DOHH2 (cell line): ENCODE results near the gene MAML1.

Experiments
- H3F3A ChIP-seq: fragments of 200-600 bp; sonication (generic), shearing (Covaris generic); 2 replicates; pipeline ENCODE4 v1.6.0; 2016; ENCODE audit warnings: antibody characterized with exemption, mild to moderate bottlenecking; ENCODE audit not compliant: control insufficient read depth, insufficient read depth
- H3K27ac ChIP-seq: fragments of 200-600 bp; sonication (generic); 2 replicates; pipeline ENCODE4 v1.5.1; 2014; ENCODE audit warnings: low read depth, mild to moderate bottlenecking, low read length, moderate library complexity
- H3K27me3 ChIP-seq: fragments of 200-600 bp; sonication (generic); 2 replicates; pipeline ENCODE4 v1.6.1; 2014; ENCODE audit warnings: mild to moderate bottlenecking, low read length, mixed read lengths; ENCODE audit not compliant: control insufficient read depth
- H3K36me3 ChIP-seq: fragments of 200-600 bp; sonication (generic); 2 replicates; pipeline ENCODE4 v1.6.1; 2014; ENCODE audit warnings: mild to moderate bottlenecking, low read length, moderate library complexity, mixed read lengths; ENCODE audit not compliant: control insufficient read depth
- H3K4me1 ChIP-seq: fragments of 200-600 bp; sonication (generic); 2 replicates; pipeline ENCODE4 v1.6.1; 2014; ENCODE audit warnings: mild to moderate bottlenecking, low read length, mixed read lengths; ENCODE audit not compliant: control insufficient read depth
- H3K4me2 ChIP-seq: fragments of 200-600 bp; sonication (generic); 2 replicates; pipeline ENCODE4 v1.6.0; 2014; ENCODE audit warnings: mild to moderate bottlenecking, low read length, moderate library complexity
- H3K4me3 ChIP-seq: fragments of 200-600 bp; sonication (generic); 2 replicates; pipeline ENCODE4 v1.5.1; 2014; ENCODE audit warnings: mild to moderate bottlenecking, low read length, mixed read lengths
- H3K79me2 ChIP-seq: fragments of 200-600 bp; sonication (generic); 2 replicates; pipeline ENCODE4 v1.6.1; 2014; ENCODE audit warnings: mild to moderate bottlenecking, low read length, mixed read lengths; ENCODE audit not compliant: control insufficient read depth
- H3K9me2 ChIP-seq: fragments of 200-600 bp; sonication (generic); replicated peaks from 2 replicates; pipeline ENCODE4 v1.6.1; 2014; ENCODE audit warnings: mild to moderate bottlenecking, low read length, mixed read lengths; ENCODE audit not compliant: control insufficient read depth
- H3K9me3 ChIP-seq: fragments of 200-600 bp; sonication (generic); 2 replicates; pipeline ENCODE4 v1.6.1; 2014; ENCODE audit warnings: antibody characterized with exemption, low read length, mixed read lengths; ENCODE audit not compliant: control insufficient read depth, insufficient read depth
- H4K20me1 ChIP-seq: fragments of 200-600 bp; sonication (generic); 2 replicates; pipeline ENCODE4 v1.6.0; 2014; ENCODE audit warnings: low read depth, mild to moderate bottlenecking, antibody characterized with exemption, low read length, moderate library complexity; ENCODE audit not compliant: control insufficient read depth, insufficient read depth
- EZH2phosphoT487 ChIP-seq: fragments of 200-600 bp; sonication (generic); IDR thresholded peaks from 2 replicates; pipeline ENCODE4 v1.6.1; 2017; ENCODE audit warnings: borderline replicate concordance, mild to moderate bottlenecking, antibody characterized with exemption, low read length, moderate library complexity, mixed read lengths
- TF ChIP-seq, protein P1 (sequence below): fragments of 200-600 bp; sonication (generic); IDR thresholded peaks from one replicate; pipeline ENCODE4 v1.5.1; 2014; ENCODE audit warnings: antibody characterized with exemption, mild to moderate bottlenecking, low read depth, low read length; ENCODE audit not compliant: poor library complexity, severe bottlenecking

Gene MAML1

DNA sequence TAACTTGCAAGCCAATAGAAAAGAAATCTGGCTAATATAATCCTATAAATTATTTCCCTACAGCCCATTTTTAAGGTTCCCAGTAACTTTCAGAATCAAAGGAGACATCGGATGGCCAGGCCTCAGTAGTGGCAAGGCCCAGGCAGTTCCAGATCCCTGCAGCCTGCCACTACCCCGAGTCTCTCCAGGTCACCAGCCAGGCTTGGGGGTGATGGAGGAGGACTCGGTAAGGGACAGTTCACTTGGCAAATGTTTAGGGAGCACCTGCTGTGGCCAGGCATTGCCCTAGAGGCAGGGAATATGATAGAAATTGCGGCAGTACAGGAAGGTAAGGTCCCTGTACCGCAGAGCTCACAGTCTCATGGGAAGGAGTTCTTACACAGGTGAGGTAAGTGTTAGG is 46.0 kb downstream of the MAML1 start:
- peaks cover 40% of the 10 kb centered on the region for H3K36me3 ChIP-seq
- no peaks in the 10 kb centered on the region for H3K27me3 ChIP-seq
- no peak overlapping the region for H3K27ac ChIP-seq
- H3K9me2 ChIP-seq, result no peaks in the 10 kb centered on the region
- H3K4me2 ChIP-seq, result no peak overlapping the region
- H4K20me1 ChIP-seq, result no peaks in the 10 kb centered on the region; the same call in 1 of the 2 replicates
- H3K4me1 ChIP-seq, result no peaks in the 10 kb centered on the region
- TF ChIP-seq, protein P1, sequence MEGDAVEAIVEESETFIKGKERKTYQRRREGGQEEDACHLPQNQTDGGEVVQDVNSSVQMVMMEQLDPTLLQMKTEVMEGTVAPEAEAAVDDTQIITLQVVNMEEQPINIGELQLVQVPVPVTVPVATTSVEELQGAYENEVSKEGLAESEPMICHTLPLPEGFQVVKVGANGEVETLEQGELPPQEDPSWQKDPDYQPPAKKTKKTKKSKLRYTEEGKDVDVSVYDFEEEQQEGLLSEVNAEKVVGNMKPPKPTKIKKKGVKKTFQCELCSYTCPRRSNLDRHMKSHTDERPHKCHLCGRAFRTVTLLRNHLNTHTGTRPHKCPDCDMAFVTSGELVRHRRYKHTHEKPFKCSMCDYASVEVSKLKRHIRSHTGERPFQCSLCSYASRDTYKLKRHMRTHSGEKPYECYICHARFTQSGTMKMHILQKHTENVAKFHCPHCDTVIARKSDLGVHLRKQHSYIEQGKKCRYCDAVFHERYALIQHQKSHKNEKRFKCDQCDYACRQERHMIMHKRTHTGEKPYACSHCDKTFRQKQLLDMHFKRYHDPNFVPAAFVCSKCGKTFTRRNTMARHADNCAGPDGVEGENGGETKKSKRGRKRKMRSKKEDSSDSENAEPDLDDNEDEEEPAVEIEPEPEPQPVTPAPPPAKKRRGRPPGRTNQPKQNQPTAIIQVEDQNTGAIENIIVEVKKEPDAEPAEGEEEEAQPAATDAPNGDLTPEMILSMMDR, result no peak
- no peak for TF ChIP-seq EZH2phosphoT487
- no peaks in the 10 kb centered on the region for H3K79me2 ChIP-seq
- H3F3A ChIP-seq, result peaks cover 4% of the 10 kb centered on the region; the same call in 1 of the 2 replicates
- H3K4me3 ChIP-seq, result no peak overlapping the region
- no peaks in the 10 kb centered on the region for H3K9me3 ChIP-seq

DNA sequence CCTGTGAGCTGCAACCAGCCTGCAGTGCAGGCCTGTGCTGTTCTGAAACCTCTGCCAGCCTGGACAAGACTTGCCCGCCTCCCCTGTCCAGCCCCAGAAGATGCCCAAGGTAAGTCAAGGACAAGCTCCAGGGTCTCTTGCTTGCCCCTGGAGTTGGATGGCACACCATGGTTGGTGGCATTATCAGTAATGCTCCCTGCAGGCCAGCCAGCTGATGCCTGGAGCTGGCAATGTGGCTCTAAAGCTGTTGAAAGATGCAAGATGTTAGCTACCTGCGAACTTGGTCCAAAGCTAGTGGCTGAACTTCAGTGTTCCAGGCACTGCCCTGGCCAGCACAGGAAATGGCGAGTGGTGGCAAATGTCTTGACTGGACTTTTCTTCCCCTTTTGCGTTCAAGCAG is 47.2 kb downstream of the MAML1 start:
- Histone ChIP-seq H3F3A (peaks cover 4% of the 10 kb centered on the region; the same call in 1 of the 2 replicates), H4K20me1 (no peaks in the 10 kb centered on the region; the same call in 1 of the 2 replicates), H3K4me2 (no peak overlapping the region), H3K9me3 (no peaks in the 10 kb centered on the region), H3K27me3 (no peaks in the 10 kb centered on the region), H3K4me1 (no peaks in the 10 kb centered on the region), H3K79me2 (no peaks in the 10 kb centered on the region), H3K36me3 (peaks cover 27% of the 10 kb centered on the region), H3K4me3 (no peak overlapping the region), H3K27ac (no peak overlapping the region), H3K9me2 (no peaks in the 10 kb centered on the region)
- TF ChIP-seq, protein P1, result no peak
- no peak for TF ChIP-seq EZH2phosphoT487

DNA sequence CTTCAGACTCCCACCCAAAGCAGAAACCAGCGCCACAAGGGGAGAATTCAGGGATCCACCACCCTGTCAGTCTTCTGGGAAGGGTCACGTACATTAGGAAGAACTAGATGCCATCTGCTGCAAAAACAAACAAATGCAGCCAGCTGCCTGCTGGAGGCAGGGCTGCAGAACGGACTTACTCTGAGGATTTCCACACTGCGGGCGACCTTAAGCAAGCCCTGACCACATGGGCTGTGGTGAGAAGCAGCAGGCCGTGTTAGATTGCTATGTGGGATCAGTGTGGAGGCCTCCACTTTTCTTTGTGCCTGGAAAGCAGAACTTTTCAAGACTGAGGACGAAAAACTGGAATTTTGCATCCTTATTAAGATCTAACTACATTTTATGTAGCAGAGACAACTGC is 47.7 kb downstream of the MAML1 start:
- no peaks in the 10 kb centered on the region for H3K27me3 ChIP-seq
- TF ChIP-seq, protein P1, result no peak
- no peak for TF ChIP-seq EZH2phosphoT487

DNA sequence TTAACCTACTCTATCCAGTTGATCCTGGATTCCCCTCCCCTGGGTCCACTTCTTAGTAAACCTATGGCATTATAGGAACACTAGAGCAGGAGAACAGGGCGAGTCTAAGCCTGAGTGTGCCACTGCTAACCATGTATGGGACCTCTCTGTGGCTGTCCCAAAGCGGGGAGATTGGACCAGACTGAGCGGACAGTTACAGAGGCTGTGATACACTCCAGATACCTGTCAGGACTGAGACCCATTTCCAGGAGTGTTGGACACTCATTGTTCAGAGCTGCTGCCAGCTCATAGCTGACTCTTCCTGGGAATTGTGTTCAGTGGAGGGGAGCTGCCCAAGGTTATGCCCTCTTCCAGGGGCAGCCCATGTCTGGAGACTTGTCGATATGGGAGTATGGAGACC is 49.2 kb downstream of the MAML1 start:
- Histone ChIP-seq H4K20me1 (no peaks in the 10 kb centered on the region; the same call in 1 of the 2 replicates), H3K27ac (no peak overlapping the region), H3K4me1 (no peaks in the 10 kb centered on the region), H3K9me2 (no peaks in the 10 kb centered on the region), H3F3A (peaks cover 4% of the 10 kb centered on the region; the same call in 1 of the 2 replicates), H3K4me3 (no peak overlapping the region), H3K79me2 (no peaks in the 10 kb centered on the region), H3K27me3 (no peaks in the 10 kb centered on the region), H3K36me3 (peaks cover 11% of the 10 kb centered on the region), H3K9me3 (no peaks in the 10 kb centered on the region), H3K4me2 (no peak overlapping the region)
- TF ChIP-seq, protein P1, result no peak
- no peak for TF ChIP-seq EZH2phosphoT487

More for the DNA sequence above, 47.7 kb downstream of the MAML1 start:
- H3K36me3 ChIP-seq, result peaks cover 22% of the 10 kb centered on the region
- no peak overlapping the region for H3K27ac ChIP-seq
- H3F3A ChIP-seq, result peaks cover 4% of the 10 kb centered on the region; the same call in 1 of the 2 replicates
- H3K4me2 ChIP-seq, result no peak overlapping the region
- no peak overlapping the region for H3K4me3 ChIP-seq
- no peaks in the 10 kb centered on the region for H3K9me3 ChIP-seq
- H3K9me2 ChIP-seq, result no peaks in the 10 kb centered on the region
- H4K20me1 ChIP-seq, result no peaks in the 10 kb centered on the region; the same call in 1 of the 2 replicates
- no peaks in the 10 kb centered on the region for H3K4me1 ChIP-seq
- H3K79me2 ChIP-seq, result no peaks in the 10 kb centered on the region
